ENCODE data around the gene TLE1.
"Not testable (repeated sequence)": the region's sequence is repeated elsewhere in the genome, so short reads cannot be mapped to it uniquely, and the experiment has no call there.

Gene TLE1

DNA sequence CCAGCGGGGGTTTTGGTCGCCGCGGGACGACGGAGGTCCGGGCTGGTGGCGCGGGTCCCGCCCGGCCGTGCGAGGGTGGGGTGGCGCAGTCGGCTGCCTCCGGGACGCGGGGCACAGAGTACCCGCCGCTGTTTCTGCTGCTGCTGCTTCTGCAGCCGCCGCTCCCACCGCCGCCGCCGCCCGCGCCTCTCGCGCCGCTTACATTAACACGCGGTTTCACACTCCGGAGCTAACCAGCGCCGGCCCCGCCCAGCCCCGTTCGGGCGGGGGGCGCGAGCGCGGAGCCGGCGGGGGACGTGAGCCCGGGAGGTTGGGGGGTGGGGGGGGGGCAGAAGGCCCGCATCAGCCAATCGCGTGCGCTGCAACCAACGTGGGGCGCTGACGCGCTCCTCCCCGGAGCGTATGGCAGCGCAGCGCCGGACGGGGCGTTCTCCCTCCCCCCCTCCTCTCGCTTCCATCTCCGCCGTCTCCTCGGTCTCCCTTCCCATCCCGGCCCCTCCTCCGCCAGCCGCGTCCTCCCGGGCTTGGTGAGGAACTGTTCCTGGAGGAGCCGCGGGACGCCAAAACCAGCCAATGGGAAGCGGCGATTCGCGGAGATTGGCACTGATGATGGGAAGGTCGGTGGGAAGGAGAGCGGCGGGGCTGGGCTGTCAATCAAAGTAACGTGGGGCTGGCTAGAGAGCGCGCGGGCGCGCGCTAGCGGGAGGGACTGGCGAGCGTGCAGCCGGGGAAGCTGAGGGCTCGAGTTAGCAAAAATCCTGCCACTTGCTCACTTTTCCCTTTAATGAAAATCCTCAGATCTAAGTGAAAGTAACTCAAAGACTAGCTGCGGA lies at the start of gene TLE1:
TSS of gene TLE1 (minus strand) at position 205 of the 833 bp plus-strand sequence. CDS start 1,307 bp downstream, outside the sequence.
- peak; percentile 98 for DNase-seq

DNA sequence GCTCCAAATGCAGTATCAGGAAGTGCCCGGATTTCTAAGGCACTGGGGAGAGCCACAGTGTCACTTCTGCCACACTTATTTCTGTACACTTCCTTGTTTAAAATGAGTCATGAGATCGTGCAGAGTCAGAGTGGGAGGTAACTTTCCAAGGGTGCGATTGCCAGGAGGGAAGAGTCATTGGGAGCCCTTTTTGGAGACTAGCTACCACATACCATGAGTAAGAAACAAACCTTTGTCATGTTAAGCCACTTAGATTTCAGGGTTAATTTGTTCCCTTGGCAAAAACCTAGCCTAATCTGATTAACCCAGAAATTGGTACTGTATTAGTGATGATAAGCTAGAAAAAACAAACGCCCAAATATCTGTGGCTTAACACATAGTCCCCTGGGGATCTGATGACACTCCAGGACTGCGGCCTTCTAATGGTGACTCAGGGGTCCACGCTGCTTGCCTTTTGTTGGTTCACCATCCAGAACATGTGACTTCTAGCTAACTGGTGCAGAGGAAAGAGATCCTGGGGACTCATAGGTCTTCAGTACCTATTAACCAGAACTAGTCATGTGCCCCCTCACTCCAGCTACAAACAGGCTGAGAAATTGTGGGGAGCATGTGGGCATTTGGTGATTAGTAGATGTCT lies 48.6 kb upstream of the TLE1 start:
- peak; percentile 43 for DNase-seq

DNA sequence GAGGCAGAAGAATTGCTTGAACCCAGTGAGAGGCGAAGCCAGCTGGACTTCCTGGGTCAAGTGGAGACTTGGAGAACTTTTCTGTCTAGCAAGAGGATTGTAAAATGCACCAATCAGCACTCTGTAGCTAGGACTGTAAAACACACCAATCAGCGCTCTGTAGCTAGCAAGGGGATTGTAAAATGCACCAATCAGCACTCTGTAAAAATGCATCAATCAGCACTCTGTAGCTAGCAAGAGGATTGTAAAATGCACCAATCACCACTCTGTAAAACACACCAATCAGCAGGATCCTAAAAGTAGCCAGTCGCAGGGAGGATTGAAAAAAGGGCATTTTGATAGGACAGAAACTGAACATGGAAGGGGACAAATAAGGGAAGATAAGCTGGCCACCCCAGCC lies 41.2 kb upstream of the TLE1 start:
- DNase-seq: not testable (repeated sequence)

DNA sequence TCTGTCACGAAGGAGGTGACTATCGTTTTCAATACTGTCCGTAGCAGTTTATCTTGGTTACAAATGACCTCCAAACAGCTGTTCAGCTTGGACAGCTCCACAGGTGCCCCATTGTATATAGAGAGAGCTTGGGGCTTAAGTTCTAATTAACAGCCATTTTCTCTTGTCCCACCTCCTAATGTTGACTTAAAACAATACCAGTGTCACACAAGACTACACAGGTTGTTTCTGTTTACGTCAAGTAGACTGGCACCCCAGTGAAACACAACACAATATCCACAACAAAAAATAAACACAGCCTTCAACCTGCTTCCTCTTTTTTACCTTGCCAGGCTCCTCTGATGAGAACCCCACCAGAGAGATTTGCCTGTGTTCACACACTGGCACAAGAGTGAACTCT lies 39.8 kb upstream of the TLE1 start:
- no peak for DNase-seq

DNA sequence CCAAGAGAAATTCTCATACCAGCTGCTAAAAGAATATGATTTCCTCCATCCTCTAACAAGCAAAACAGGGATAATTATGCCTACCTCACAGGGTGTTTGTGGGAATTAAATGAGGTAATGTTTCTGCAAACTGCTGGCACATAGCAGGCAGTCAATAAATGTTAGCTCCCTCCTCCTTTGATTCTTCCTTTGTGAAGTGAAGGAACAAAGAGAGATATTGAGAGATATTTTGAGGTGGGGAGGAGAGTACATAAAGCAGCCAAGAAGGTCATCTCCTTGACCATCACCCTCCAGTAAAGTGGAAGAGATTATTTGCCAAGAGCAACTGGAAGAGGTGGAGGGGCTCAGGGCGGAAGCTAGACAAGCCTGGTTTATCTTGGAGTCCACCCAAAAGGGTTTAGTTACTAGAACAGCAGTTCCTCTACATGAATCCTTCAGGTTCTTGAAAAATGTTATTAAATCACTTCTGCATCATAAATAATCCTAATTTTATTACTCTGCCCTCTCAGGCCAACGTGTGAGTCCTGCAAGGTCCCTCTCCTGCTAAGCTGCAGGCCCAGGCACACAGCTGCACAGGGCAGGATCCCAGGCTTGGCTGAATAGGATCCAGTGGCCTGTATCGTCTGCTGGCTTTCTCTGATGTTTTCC lies 35.0 kb upstream of the TLE1 start:
- no peak for DNase-seq

DNA sequence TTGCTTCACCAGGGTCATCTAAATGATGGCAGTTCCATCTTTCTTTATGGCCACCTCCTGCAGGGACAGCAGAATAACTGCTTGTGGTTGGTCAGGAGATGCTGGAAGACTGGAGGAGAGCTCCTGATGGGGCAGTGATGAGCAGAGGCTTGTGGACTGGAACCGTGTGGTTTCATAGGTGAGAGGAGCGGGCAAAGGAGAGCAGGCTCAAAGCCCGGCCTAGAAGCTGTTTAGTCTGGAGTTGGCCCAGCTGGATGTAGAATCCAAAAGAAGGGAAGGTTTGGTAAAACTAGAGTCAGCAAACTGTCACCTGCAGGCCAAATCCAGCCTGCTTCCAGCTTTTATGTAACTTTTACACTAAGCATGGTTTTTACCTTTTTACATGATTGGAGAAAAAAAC lies 32.9 kb upstream of the TLE1 start:
- no peak for DNase-seq

DNA sequence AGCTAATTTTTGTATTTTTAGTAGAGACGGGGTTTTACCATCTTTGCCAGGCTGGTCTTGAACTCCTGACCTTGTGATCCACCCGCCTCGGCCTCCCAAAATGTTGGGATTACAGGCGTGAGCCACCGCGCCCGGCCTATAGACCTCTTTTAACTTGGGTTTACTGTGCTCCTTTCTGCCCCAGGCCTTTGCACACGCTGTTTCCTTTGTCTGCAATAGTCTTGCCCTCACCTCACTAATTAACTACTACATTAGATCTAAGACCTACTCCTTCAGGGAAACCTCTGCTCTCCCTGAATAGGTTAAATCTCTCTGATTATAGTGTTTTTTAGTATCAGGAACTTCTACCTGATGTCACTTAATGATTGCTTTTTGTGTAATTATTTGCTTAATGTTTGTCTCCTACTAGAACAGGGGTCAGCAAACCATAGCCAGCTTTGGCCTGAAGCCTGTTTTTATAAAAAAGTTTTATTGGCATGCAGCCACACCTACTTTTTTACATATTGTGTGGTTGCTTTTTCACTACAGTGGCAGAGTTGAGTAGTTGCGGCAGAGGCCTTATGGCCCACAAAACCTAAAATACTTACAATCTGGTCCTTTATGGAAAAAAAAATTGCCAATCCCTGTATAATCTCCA lies 31.2 kb upstream of the TLE1 start:
- DNase-seq: no peak

DNA sequence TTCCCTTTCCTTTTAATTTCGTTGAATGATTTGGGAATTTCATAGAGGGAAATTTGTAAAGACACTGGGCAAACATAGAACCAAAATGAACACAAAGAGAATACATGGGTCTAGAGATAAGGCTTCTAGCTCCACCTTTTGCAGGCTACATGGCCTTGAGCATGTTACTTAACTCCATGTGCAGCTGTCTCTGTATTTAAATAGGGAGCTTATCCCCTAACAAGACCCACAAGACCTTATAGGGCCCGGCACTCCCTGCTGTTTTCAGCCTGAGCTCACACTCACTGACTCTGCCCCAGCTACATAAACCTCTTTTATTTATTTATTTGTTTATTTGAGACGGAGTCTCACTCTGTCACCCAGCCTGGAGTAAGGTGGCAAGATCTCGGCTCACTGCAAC lies 30.6 kb upstream of the TLE1 start:
- DNase-seq: no peak

DNA sequence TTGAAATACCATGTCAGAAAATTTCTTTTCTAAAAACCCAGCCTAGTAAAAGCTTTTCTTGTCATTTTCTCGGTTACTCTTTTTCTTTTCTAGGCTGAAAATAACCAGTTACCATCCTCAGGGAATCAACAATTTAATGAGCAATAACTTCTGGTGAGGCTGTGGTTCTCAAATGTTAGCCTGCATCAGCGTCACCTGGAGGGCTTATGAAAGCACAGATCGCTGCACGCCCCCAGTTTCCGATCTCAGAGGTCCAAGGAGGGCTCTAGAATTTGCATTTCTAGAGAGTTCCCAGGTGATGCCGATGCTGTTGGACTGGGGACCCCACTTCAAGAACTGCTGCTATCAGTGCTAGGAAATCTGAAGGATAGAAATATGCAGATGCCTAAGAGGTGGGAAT lies 28.9 kb upstream of the TLE1 start:
- DNase-seq: no peak

DNA sequence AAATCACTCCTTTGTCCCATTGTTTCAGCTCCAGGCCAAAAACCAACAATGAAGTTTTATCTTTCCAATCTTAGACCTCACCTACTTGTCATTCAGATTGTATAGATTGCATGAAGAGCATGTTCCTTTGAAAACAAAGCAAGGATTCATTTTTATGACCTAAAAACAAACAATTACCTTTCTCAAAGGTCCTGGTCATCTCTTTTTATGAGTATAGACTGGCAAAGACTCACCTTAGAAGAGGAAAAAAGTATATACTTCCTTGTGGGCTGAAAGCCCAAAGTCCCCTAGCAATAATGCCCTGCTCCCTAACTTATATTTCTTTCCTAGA lies 28.4 kb upstream of the TLE1 start:
- no peak for DNase-seq

DNA sequence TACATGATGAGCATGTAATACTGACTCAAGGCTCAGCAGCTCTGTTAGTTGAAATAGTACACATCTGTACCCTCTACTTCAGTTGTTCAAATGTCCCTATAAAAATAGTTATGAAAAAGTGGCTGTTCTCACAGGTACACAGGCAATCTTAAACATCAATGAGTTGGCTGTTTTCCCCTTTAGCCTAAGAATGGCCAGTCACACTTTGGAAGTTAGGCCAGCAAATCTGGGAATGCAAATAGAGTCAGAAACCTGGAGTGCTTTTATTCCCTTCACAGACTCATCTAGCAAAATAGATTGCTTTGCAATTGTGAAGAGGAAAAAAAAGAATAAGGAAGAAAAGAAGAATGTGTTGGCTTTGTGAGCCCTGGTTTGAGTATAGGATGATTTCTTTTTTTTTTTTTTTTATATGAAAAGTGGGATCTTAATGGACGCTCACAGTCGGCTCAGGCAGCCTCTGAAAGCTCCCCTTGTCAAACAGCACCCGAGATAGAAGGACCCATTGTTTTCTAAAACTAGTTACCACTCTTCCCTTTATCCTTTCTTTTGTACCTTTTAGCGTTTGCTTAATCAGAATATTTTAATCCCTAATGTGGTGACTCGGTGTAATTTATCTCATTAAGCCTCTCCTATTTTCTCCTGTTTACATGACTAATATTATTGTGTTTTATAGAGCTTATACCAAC lies 27.9 kb upstream of the TLE1 start:
- no peak for DNase-seq

DNA sequence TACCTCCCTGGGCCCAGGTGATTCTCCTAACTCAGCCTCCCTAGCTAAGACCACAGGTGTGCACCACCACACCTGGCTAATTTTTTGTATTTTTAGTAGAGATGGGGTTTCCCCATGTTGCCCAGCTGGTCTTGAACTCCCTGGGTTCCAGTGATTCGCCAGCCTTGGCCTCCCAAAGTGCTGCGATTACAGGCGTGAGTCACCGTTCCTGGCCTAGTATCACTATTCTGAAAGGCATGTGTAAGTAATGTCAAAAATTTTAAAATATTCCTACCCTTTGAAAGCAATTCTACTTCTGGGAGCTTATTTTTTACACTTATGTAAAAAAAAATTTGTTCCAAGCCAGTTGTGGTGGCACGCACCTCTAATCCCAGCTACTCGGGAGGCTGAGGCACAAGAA lies 27.1 kb upstream of the TLE1 start:
- no peak for DNase-seq

DNA sequence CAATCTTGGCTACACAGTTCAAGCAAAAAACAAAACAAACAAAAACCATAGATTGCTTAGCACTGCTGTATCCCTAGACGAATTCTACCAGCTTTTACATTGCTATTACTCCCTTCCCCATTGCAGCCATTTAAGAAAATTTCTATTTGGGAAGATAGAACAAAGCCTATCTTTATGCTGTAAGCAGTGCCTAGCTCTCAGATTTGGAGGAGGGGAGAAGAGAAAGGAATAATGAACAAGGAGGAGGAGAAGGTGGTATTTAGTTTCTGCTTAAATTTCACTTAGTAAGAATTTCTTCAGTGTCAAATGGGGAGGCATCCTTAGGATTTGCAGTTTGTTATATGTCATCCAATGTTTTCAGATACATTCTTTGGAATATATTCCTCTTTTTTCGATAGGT lies 16.2 kb upstream of the TLE1 start:
- no peak for DNase-seq

DNA sequence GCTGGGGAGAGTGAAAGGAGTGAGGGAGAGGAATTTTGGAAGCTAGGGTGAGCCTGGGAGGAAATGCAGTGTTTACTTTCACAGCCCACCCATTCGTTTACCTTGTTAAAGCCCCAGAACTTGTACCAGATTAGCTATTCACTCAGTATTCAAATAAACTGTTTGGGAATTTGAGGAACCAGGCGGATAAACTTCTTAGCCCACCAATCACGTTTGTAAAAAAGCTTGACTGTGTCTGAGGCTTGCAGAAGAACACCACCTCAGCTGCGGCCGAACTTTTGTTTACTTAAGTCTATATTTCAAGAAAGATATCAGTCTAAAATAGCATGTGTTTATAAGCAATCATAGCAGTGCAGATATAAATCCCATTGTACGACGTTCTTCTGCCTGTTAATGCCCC lies 5.2 kb upstream of the TLE1 start:
- DNase-seq: no peak

DNA sequence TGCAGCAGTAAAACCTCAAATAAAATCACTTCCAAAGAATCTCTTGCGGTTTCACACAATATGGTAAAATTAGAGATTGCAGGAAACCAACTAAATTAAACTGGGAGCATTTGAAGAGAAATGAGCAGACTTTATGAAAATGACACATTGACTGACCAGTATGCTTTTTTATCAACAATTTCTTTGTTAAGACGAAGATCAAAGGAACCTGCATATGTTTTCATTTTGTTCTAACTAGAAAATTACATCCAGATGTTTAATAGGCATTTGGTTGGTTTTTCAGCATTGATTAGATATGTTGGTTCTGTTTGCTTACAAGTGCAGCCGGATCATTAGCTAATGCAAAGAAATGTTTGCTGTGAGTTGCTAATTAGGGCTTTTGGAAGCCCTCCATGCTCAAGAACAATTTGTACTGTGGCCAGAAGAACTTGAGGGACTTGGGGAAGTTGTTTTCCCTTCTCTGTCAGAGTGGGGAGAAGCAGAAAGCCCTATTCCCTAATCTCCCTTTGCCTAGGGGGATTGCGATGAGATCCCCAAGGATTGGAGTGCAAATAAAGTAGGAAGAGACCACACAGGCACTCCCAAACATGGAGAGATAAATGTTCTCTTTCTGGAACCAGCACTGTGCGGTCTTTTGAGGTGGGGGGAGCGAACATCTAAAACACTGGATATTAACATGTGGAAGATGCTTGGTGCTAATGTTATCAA lies 4.5 kb upstream of the TLE1 start:
- DNase-seq: no peak

DNA sequence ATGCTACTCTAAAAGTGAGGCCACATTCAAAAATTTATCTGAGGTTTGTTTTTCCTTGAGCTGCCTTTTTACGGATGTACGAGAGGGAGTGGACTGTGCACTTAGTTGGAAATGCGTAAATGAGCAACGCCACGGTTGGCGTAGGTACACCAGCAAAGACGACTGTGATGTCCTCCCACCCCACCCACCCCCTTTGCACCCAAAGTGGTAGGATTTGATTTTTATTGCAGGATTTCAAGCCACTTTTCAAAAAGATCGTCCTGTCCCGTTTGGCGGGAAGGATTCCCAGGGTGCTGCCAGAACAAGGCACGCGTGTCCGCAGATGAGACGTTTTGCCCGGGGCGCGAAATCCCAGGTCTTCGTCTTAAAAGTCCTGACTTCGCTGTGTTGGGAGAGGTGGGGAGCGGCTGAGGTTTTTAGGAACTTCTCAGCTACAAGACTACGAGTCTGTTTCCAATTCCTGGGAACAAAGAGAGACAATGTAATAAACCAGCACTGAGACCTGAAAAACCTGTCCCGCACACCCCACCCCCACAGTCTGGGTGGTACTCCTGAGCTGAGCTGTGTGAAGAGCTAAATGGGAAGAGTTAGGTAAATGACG lies 1.0 kb upstream of the TLE1 start:
- DNase-seq: no peak

DNA sequence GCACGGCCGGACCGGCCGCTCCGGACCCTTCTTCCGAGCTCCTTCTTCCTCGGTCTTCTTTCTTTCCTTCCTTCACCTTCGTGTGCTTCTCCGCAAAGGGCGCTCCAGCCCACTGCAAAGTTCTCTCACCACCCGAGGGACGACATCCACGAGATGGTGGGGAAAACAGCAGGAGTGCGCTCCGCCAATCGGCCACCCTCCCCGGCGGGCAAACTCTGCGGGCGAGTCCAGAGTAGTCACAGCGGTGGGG lies 329 bp downstream of the TLE1 start:
- DNase-seq: not testable (repeated sequence)

DNA sequence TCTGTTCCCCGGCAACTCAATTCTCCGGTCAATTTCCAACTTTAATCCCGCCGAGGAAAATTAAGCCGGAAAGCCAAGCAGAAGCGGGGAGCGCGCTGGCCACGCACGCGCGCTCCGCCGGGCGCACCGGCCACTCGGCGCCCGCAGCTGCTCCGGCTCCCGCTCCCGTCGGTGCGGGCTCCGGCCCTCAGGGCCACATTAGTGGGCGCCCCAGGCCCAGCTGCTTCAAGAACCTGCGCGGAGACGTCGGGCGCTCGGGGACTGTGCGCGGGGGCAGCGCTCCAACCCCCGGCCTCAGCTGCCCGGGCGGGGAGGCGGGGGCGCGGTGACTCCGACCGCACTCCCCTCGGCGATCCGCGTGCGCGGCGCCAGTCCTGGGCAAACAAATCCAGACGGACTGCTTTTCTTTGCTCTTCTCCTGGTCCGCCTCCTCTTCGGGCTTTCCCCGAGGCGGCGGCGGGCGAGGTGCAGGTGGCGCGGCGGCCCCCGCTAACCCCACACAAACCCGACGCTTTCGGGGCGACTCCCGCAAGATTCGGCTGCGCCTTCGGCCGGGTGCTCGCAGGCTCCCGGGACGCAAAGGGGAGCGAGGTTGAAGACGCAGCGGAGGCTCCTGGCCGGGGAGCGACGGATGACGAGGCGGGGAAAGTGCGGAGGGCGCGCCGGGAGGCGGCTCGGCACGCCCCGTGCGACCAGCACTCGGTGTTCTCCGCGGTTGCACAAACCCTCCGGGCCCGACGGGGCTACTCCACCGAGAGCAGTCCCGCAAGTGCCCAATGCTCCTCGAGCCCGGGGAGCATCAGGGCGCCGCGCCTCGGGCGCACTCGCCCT lies 870 bp downstream of the TLE1 start:
- not testable (repeated sequence) for DNase-seq

DNA sequence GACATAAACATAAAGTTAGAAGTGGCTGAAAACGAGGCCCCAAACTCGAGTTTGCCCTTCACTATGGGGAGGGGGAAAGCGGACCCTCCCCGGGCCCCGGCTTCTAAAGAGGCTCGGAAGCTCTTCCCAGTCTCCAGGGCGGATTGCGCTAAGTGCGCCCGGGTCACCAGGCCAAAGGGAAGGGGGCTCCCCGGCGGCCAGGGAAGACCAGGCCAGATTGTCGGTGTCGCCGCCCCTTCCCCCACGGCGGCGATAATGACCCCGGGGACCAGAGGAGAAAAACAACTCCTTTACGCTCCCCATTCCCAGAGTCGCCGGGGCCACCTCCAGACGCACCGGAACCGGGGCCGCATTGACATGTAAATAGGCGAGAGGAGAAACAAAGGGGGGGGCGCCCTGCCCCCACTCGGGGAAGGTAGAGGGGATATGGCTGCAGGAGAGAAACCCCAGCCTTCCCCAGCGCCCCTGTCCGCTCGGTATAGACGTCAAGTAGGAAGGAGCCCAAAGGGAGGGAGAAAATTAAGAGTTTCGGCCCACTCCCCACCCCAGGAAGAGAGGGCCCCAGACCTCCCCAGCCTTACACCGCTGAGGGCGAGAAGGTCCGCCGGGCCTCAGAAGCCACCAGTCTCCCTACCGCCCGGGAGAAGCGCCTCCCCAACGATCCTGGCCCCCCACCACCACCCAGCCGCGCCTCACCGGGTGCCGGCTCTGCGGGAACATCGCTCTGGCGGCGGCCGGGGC lies 1.7 kb downstream of the TLE1 start:
- DNase-seq: no peak

DNA sequence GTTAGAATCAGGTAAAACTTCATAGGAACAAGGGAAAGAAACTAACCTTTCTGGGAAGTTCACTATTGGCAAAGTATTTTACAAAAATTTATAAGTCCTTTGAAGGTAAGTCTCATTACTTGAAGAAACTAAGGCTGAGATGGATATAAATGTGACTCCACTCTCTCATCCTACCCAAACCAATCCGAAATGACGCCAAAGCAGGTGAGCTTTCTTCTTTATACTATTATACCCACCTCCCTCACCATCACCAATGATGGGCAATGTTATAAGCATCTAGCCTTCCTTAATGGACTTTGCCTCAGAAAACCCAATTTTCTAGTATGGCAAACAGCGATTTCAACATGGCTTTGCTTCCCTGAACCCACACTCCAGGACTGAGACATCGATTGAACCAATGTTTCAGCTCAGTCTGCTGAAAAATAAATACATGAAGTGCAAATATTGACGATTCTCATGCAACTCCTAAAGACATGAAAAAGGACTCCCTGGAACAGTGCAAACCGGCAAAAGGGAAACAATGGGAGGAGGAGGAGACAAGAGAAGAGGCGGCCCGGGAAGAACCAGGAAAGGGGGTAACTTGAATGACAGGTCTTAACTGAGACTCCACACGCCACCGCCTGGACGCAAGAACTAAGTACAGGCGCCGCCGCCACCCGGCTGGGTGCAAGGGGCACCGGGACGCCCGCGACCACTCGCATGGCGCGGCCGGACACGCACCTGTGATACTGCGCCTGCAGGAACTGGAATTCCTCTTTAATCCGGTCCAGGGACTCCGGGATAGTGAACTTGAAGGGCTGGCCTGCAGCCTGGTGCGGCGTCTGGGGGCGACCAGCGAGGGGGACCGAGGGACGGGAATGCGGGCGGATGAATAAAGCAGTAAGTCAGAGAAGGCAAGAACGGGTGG lies 2.5 kb downstream of the TLE1 start:
- DNase-seq: peak; percentile 83
